ENCODE results near the gene ACSM2B. TPM values are rescaled to one million over a fixed set of nuclear protein-coding genes. Genes with fewer than 3 reads are reported as not detected.
"Not testable (repeated sequence)": the region's sequence is repeated elsewhere in the genome, so short reads cannot be mapped to it uniquely, and the experiment has no call there.

Gene ACSM2B, protein sequence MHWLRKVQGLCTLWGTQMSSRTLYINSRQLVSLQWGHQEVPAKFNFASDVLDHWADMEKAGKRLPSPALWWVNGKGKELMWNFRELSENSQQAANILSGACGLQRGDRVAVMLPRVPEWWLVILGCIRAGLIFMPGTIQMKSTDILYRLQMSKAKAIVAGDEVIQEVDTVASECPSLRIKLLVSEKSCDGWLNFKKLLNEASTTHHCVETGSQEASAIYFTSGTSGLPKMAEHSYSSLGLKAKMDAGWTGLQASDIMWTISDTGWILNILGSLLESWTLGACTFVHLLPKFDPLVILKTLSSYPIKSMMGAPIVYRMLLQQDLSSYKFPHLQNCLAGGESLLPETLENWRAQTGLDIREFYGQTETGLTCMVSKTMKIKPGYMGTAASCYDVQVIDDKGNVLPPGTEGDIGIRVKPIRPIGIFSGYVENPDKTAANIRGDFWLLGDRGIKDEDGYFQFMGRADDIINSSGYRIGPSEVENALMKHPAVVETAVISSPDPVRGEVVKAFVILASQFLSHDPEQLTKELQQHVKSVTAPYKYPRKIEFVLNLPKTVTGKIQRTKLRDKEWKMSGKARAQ
- total RNA-seq = not detected
- long read RNA-seq = 0 reads

DNA sequence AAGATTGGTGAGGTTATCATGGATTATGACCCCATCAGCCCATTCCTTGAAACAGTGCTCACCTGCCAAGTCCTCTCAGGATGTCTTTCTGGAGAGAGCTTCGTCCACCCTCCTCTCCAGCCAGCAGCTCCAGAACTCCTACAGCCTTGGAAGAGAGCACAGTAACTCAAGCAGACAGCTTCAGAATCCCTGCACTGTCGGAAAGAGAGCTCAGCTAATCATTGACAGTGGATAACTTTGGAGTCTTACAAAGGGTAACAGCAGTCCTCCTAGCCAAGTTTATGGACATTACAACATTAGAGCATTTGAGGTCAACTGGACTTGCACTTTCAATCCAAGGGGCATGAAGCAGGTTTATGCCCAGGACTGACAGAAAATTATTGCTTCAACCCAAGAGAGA, at the start of gene ACSM2B:
Gene ACSM2B (minus strand): TSS at position 223 of the 400 bp plus-strand sequence. CDS start 11,522 bp downstream, outside the sequence.
- intact Hi-C loops (cut with DNase I); ATAC-seq; H3K27me3 ChIP-seq; H3K9me3 ChIP-seq; H3K4me1 ChIP-seq; H3K36me3 ChIP-seq; H3K4me3 ChIP-seq; H3K27ac ChIP-seq; DNase-seq: not testable (repeated sequence)

DNA sequence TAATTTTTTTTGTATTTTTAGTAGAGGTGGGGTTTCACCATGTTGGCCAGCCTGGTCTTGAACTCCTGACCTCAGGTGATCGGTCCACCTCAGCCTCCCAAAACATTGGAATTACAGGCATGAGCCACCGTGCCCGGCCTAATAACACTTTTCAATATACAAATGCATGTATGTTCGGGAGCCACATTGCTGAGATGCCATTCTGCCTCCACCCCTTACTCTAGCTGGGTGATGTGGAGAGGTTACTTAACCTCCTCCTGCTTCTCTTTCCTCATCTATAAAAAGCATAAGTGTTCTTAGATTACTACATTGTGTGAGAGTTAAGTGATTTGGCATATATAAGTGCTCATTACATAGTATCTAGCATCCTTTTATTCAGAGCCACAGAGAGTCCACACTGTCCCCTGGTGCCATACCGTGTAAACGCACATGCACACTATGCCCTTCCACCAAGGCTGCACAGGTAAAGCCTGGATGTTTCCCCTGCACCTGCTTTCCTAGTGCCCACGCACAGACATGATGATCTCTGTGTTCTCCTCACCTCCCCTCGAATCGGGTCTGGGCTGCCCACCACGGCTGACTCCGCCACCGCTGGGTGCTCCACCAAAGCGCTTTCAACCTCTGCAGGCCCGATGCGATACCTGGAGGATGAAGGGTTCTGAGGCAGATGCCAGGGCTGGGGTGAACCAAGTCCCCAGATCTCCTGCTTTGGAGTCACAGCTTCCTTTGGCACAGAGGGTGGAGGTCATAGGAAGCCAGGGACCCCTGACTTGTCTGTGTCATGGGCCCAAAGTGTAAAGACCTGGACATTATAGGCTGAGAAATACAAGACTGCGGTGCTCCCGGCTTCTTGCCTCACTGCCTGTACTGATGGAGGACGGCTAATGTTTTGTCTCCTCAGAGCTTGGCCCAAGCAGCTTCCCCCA, 49.0 kb upstream of the ACSM2B start:
- Histone ChIP-seq H3K4me1 (no peaks in the 10 kb centered on the region), H3K27ac (no peak overlapping the region), H3K4me3 (no peak overlapping the region), H3K36me3 (no peaks in the 10 kb centered on the region), H3K9me3 (no peaks in the 10 kb centered on the region), H3K27me3 (no peaks in the 10 kb centered on the region)
- intact Hi-C loops (cut with DNase I) = no loop called here
- TF ChIP-seq, protein P1, sequence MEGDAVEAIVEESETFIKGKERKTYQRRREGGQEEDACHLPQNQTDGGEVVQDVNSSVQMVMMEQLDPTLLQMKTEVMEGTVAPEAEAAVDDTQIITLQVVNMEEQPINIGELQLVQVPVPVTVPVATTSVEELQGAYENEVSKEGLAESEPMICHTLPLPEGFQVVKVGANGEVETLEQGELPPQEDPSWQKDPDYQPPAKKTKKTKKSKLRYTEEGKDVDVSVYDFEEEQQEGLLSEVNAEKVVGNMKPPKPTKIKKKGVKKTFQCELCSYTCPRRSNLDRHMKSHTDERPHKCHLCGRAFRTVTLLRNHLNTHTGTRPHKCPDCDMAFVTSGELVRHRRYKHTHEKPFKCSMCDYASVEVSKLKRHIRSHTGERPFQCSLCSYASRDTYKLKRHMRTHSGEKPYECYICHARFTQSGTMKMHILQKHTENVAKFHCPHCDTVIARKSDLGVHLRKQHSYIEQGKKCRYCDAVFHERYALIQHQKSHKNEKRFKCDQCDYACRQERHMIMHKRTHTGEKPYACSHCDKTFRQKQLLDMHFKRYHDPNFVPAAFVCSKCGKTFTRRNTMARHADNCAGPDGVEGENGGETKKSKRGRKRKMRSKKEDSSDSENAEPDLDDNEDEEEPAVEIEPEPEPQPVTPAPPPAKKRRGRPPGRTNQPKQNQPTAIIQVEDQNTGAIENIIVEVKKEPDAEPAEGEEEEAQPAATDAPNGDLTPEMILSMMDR (IDR thresholded peaks at IDR 0.05) = peak; percentile 35
- DNase-seq (no peak), ATAC-seq (peak; percentile 89)

DNA sequence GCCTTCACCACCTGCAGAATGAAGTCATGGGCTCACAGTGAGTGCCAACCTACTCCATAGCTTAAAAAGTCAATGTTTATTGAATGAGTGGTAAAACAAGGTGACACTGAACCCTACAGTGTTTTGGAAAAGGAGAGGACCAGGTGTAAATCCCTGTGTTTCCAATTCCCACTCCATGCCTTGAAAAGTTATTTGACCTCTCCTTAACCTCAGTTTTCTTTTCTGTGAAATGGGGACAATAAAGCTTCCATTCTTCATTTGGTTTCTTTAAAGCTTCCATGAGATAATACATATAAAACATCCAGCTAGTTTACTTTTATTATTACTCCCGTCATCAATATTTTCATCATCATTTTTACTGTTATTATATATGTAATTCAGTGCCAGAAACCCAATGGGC, 48.0 kb upstream of the ACSM2B start:
- no peaks in the 10 kb centered on the region for H3K4me1 ChIP-seq
- no peaks in the 10 kb centered on the region for H3K9me3 ChIP-seq
- H3K4me3 ChIP-seq = no peak overlapping the region
- DNase-seq = no peak
- H3K36me3 ChIP-seq = no peaks in the 10 kb centered on the region
- no peaks in the 10 kb centered on the region for H3K27me3 ChIP-seq
- no peak for ATAC-seq
- intact Hi-C loops (cut with DNase I) = no loop called here
- no peak overlapping the region for H3K27ac ChIP-seq
- TF ChIP-seq, protein P1 (IDR thresholded peaks at IDR 0.05) = no peak

DNA sequence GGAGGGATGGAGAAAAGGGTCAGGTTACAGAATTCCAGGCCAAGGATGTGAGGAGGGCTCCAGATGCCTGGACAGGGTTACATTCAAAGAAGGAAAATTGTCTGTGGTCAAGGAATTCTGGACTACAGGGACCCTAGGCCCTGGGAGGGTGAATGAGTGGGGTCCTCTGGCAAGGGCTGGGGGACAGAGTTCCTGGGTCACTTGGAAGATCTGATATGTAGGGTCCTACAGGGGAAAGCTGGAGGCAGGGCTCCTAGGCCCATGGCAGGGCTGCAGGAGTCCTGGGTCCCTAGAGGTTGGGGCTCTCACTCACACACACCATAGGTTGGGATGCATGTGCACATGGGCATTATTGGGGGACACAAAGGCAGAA, 46.3 kb upstream of the ACSM2B start:
- TF ChIP-seq, protein P1 (IDR thresholded peaks at IDR 0.05) = no peak
- DNase-seq (no peak), ATAC-seq (no peak)
- Histone ChIP-seq H3K27me3 (no peaks in the 10 kb centered on the region), H3K27ac (no peak overlapping the region), H3K4me1 (no peaks in the 10 kb centered on the region), H3K36me3 (no peaks in the 10 kb centered on the region), H3K4me3 (no peak overlapping the region), H3K9me3 (no peaks in the 10 kb centered on the region)
- intact Hi-C loops (cut with DNase I) = no loop called here

DNA sequence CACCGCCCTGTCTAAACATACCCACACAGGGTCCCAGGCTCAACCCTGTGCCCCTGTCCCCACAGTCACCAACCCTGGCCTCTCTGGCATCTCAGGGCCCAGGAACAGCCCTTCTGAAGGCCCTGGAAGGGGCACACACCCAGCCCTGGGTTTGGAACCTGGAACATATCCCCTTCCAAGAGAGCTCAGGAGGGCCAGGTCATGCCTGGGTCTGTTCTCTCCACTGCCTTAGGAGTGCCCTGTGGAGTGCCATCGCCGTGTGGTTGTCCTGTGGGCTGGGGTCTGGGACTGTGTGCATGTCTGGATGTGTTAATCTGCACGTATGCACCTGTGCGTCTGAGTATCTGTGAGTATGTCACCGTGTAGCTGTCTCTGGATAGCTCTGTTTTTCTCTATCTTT, 45.2 kb upstream of the ACSM2B start:
- intact Hi-C loops (cut with DNase I) = no loop called here

More for the DNA sequence above, 45.2 kb upstream of the ACSM2B start:
- DNase-seq = no peak
- Histone ChIP-seq H3K27ac (no peak overlapping the region), H3K4me3 (no peak overlapping the region), H3K9me3 (no peaks in the 10 kb centered on the region), H3K4me1 (no peaks in the 10 kb centered on the region), H3K36me3 (no peaks in the 10 kb centered on the region), H3K27me3 (no peaks in the 10 kb centered on the region)
- TF ChIP-seq, protein P1 (IDR thresholded peaks at IDR 0.05) = no peak
- peak; percentile 4 for ATAC-seq

Data from upper lobe of right lung (tissue), 1 donor.